ENCODE measurements around the gene ALOX15B. TPM values are rescaled to one million over a fixed set of nuclear protein-coding genes. Genes with fewer than 3 reads are reported as not detected.
"Not testable (repeated sequence)": the region's sequence is repeated elsewhere in the genome, so short reads cannot be mapped to it uniquely, and the experiment has no call there.

ALOX15B gene
- total RNA-seq, 2 donors from 2014 or later: 52.1 to 108 TPM

DNA sequence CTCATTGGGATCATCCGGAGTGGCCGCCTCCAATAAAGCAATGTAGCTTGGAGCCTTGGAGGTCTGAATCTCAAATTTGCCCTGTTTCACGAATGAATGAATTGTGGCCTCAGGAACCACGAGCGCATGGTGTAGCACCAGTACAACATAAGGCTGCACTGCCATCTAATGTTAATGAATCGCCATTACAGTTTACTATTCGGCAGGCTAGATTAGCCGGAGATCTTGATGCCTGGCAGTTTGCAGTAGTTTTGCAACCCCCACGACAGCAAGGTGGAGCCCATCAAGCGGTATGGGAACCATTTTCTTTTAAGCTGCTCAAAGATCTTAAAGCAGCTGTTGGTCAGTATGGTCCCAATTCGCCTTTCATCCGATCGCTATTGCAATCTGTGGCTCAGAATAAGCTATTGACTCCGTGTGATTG lies 18.8 kb downstream of the ALOX15B start:
- H3K4me1 ChIP-seq (replicated peaks): no peaks in the 10 kb centered on the region

GRCh38 chr17:8059131-8059530 lies 20.3 kb downstream of the ALOX15B start:
- DNase-seq (ENCODE audit: low spot score): no peak
- Histone ChIP-seq H3K9me3 (no peaks in the 10 kb centered on the region), H3K27me3 (replicated peaks; ENCODE audit: insufficient read depth) (no peaks in the 10 kb centered on the region), H3K4me1 (replicated peaks) (no peaks in the 10 kb centered on the region), H3K36me3 (no peaks in the 10 kb centered on the region), H3K27ac (peak overlapping the region; percentile 92 to 95), H3K4me3 (peak overlapping the region; percentile 29 to 39)
- intact Hi-C loops (cut with DNase I): loop anchor here (5.0 kb wide), 2 partner anchors 147 to 197 kb away; no protein-coding TSS in a partner anchor
- TF ChIP-seq POLR2A (IDR thresholded peaks at IDR 0.05): no peak
- TF ChIP-seq, protein P1, sequence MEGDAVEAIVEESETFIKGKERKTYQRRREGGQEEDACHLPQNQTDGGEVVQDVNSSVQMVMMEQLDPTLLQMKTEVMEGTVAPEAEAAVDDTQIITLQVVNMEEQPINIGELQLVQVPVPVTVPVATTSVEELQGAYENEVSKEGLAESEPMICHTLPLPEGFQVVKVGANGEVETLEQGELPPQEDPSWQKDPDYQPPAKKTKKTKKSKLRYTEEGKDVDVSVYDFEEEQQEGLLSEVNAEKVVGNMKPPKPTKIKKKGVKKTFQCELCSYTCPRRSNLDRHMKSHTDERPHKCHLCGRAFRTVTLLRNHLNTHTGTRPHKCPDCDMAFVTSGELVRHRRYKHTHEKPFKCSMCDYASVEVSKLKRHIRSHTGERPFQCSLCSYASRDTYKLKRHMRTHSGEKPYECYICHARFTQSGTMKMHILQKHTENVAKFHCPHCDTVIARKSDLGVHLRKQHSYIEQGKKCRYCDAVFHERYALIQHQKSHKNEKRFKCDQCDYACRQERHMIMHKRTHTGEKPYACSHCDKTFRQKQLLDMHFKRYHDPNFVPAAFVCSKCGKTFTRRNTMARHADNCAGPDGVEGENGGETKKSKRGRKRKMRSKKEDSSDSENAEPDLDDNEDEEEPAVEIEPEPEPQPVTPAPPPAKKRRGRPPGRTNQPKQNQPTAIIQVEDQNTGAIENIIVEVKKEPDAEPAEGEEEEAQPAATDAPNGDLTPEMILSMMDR (IDR thresholded peaks at IDR 0.05): no peak
- TF ChIP-seq POLR2AphosphoS5 (IDR thresholded peaks at IDR 0.05): peak; percentile 2
- WGBS: 6% methylated on average over 7 of the region's 7 CpGs

More for the DNA sequence above, 18.8 kb downstream of the ALOX15B start:
- TF ChIP-seq POLR2A (IDR thresholded peaks at IDR 0.05) (peak; percentile 5), POLR2AphosphoS5 (IDR thresholded peaks at IDR 0.05) (peak; percentile 82)
- TF ChIP-seq, protein P1 (IDR thresholded peaks at IDR 0.05): peak; percentile 24 to 87 (median 78)
- peak overlapping the region; percentile 92 to 95 for H3K27ac ChIP-seq
- no peaks in the 10 kb centered on the region for H3K9me3 ChIP-seq
- H3K4me3 ChIP-seq: peak overlapping the region; percentile 29 to 39
- H3K36me3 ChIP-seq: no peaks in the 10 kb centered on the region
- DNase-seq (ENCODE audit: low spot score): peak; percentile 72
- no peaks in the 10 kb centered on the region for H3K27me3 ChIP-seq (replicated peaks; ENCODE audit: insufficient read depth)
- intact Hi-C loops (cut with DNase I): loop anchor here (5.0 kb wide), 2 partner anchors 145 to 195 kb away; no protein-coding TSS in a partner anchor
- 5% methylated on average over 14 of the region's 14 CpGs for WGBS

DNA sequence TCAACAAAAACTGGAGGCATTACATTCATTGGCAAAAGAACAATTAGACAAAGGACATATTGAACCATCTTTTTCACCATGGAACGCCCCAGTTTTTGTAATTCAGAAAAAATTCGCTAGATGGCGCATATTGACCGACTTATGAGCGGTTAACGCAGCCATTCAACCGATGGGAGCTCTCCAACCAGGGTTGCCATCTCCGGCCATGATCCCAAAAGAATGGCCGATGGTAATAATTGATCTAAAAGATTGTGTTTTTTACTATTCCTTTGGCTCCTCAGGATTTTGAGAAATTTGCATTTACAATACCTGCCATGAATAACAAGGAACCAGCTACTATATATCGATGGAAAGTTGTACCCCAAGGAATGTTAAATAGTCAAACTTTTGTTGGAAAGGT lies 21.4 kb downstream of the ALOX15B start:
- TF ChIP-seq, protein P1 (IDR thresholded peaks at IDR 0.05): peak; percentile 66 to 95 (median 82)
- TF ChIP-seq POLR2A (IDR thresholded peaks at IDR 0.05): no peak
- peak; percentile 66 for TF ChIP-seq POLR2AphosphoS5 (IDR thresholded peaks at IDR 0.05)

DNA sequence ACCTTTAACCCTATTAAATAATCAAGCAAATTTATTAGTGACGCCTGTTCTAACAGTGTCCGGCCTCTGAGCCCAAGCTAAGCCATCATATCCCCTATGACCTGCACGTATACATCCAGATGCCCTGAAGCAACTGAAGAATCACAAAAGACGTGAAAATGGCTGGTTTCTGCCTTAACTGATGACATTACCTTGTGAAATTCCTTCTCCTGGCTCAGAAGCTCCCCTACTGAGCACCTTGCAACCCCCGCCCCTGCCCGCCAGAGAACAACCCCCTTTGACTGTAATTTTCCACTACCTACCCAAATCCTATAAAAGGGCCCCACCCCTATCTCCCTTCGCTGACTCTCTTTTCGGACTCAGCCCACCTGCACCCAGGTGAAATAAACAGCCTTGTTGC lies 23.0 kb downstream of the ALOX15B start:
- H3K27me3 ChIP-seq (replicated peaks; ENCODE audit: insufficient read depth); H3K36me3 ChIP-seq; H3K9me3 ChIP-seq; DNase-seq (ENCODE audit: low spot score); intact Hi-C loops (cut with DNase I); H3K4me1 ChIP-seq (replicated peaks): not testable (repeated sequence)
- Histone ChIP-seq H3K4me3 (peak overlapping the region in 1 of 2 donors; percentile 22), H3K27ac (peak overlapping the region; percentile 92 to 95)
- WGBS: 39% methylated on average over 8 of the region's 8 CpGs

More for the DNA sequence above, 21.4 kb downstream of the ALOX15B start:
- Histone ChIP-seq H3K27me3 (replicated peaks; ENCODE audit: insufficient read depth) (no peaks in the 10 kb centered on the region), H3K27ac (peak overlapping the region; percentile 92 to 95), H3K4me3 (peak overlapping the region in 1 of 2 donors; percentile 39), H3K4me1 (replicated peaks) (no peaks in the 10 kb centered on the region), H3K36me3 (no peaks in the 10 kb centered on the region), H3K9me3 (no peaks in the 10 kb centered on the region)
- intact Hi-C loops (cut with DNase I): no loop called here
- 6% methylated on average over 10 of the region's 10 CpGs for WGBS
- DNase-seq (ENCODE audit: low spot score): peak; percentile 84

- TF ChIP-seq POLR2AphosphoS5 (IDR thresholded peaks at IDR 0.05) (peak; percentile 77), POLR2A (IDR thresholded peaks at IDR 0.05) (peak; percentile 9)
- TF ChIP-seq, protein P1 (IDR thresholded peaks at IDR 0.05): no peak
- intact Hi-C loops (cut with DNase I): no loop called here
- Histone ChIP-seq H3K36me3 (no peaks in the 10 kb centered on the region), H3K27me3 (replicated peaks; ENCODE audit: insufficient read depth) (no peaks in the 10 kb centered on the region), H3K4me3 (peak overlapping the region; percentile 17 to 22), H3K9me3 (no peaks in the 10 kb centered on the region), H3K27ac (peak overlapping the region; percentile 92 to 95), H3K4me1 (replicated peaks) (no peaks in the 10 kb centered on the region)
- DNase-seq (ENCODE audit: low spot score): peak; percentile 66
- WGBS: 9% methylated on average over 8 of the region's 8 CpGs
Measured at GRCh38 chr17:8062435-8062806, 23.6 kb downstream of the ALOX15B start.

All from prostate gland (tissue), 2 donors.